H9 (cell line): ENCODE data around the gene ARHGAP40. TPM values are rescaled to one million over a fixed set of nuclear protein-coding genes. Genes with fewer than 3 reads are reported as not detected.

Experiments
- DNase-seq: peaks from one replicate; pipeline ENCODE4 v3.0.0-alpha.2; 2017
- H2AFZ ChIP-seq: one replicate; pipeline ENCODE4 v1.6.1; 2013; ENCODE audit warnings: mild to moderate bottlenecking, low read length, control low read depth, moderate library complexity
- H2AK5ac ChIP-seq: 2 replicates; pipeline ENCODE4 v1.6.1; 2013; ENCODE audit warnings: low read length, control low read depth, mixed read lengths; ENCODE audit not compliant: insufficient read length
- H2BK120ac ChIP-seq: one replicate; pipeline ENCODE4 v1.6.1; 2013; ENCODE audit warnings: low read depth, mild to moderate bottlenecking, low read length, control low read depth, inconsistent platforms; ENCODE audit not compliant: poor library complexity, severe bottlenecking
- H2BK12ac ChIP-seq: 2 replicates; pipeline ENCODE4 v1.6.1; 2013; ENCODE audit warnings: low read length, control low read depth, mixed read lengths, low read depth; ENCODE audit not compliant: insufficient read length
- H2BK15ac ChIP-seq: 2 replicates; pipeline ENCODE4 v1.6.1; 2013; ENCODE audit warnings: low read depth, low read length, control low read depth
- H2BK20ac ChIP-seq: one replicate; pipeline ENCODE4 v1.6.1; 2013; ENCODE audit warnings: low read depth, mild to moderate bottlenecking, low read length, control low read depth, inconsistent platforms; ENCODE audit not compliant: poor library complexity, severe bottlenecking
- H2BK5ac ChIP-seq: 2 replicates; pipeline ENCODE4 v1.6.1; 2013; ENCODE audit warnings: low read length, control low read depth, mixed read lengths; ENCODE audit not compliant: insufficient read length
- H3K14ac ChIP-seq: 2 replicates; pipeline ENCODE4 v1.6.1; 2013; ENCODE audit warnings: low read length, control low read depth; ENCODE audit not compliant: insufficient read depth
- H3K18ac ChIP-seq: 2 replicates; pipeline ENCODE4 v1.6.1; 2013; ENCODE audit warnings: low read depth, mild to moderate bottlenecking, mixed read lengths, low read length, control low read depth; ENCODE audit not compliant: insufficient read length
- H3K23ac ChIP-seq: 2 replicates; pipeline ENCODE4 v1.6.1; 2013; ENCODE audit warnings: low read length, control low read depth, mixed read lengths, low read depth; ENCODE audit not compliant: insufficient read length
- H3K23me2 ChIP-seq: 2 replicates; pipeline ENCODE4 v1.6.1; 2013; ENCODE audit warnings: low read depth, mild to moderate bottlenecking, mixed read lengths, low read length, control low read depth; ENCODE audit not compliant: insufficient read length, poor library complexity, severe bottlenecking
- H3K27ac ChIP-seq: 2 replicates; pipeline ENCODE4 v1.5.1; 2013; ENCODE audit warnings: low read length, control low read depth, mixed read lengths, low read depth; ENCODE audit not compliant: insufficient read length
- H3K27me3 ChIP-seq: 2 replicates; pipeline ENCODE4 v1.6.1; 2013; ENCODE audit warnings: low read length, control low read depth, inconsistent platforms; ENCODE audit not compliant: insufficient read depth
- H3K4ac ChIP-seq: 2 replicates; pipeline ENCODE4 v1.6.1; 2013; ENCODE audit warnings: low read depth, mild to moderate bottlenecking, control low read depth, inconsistent platforms, low read length, moderate library complexity
- H3K4me1 ChIP-seq: 2 replicates; pipeline ENCODE4 v1.6.1; 2013; ENCODE audit warnings: low read length, control low read depth, inconsistent platforms; ENCODE audit not compliant: insufficient read depth
- H3K4me2 ChIP-seq: 2 replicates; pipeline ENCODE4 v1.6.1; 2013; ENCODE audit warnings: low read length, control low read depth, mixed read lengths; ENCODE audit not compliant: insufficient read length, insufficient read depth
- H3K56ac ChIP-seq: 2 replicates; pipeline ENCODE4 v1.6.1; 2013; ENCODE audit warnings: low read depth, mild to moderate bottlenecking, mixed read lengths, low read length, control low read depth; ENCODE audit not compliant: insufficient read length
- H3K79me1 ChIP-seq: 2 replicates; pipeline ENCODE4 v1.6.1; 2013; ENCODE audit warnings: low read depth, mild to moderate bottlenecking, moderate library complexity, low read length, control low read depth, inconsistent platforms; ENCODE audit not compliant: insufficient read depth, poor library complexity, severe bottlenecking
- H3K79me2 ChIP-seq: 2 replicates; pipeline ENCODE4 v1.6.1; 2013; ENCODE audit warnings: low read length, control low read depth, inconsistent platforms; ENCODE audit not compliant: insufficient read depth
- H3K9ac ChIP-seq: 2 replicates; pipeline ENCODE4 v1.6.1; 2013; ENCODE audit warnings: low read length, control low read depth, mixed read lengths; ENCODE audit not compliant: insufficient read length; ENCODE audit errors: extremely low read depth
- H3K9me3 ChIP-seq: one replicate; pipeline ENCODE4 v1.6.1; 2013; ENCODE audit warnings: low read depth, low read length, inconsistent platforms; ENCODE audit not compliant: control insufficient read depth
- H3T11ph ChIP-seq: one replicate; pipeline ENCODE4 v1.6.1; 2013; ENCODE audit warnings: mild to moderate bottlenecking, low read length, control low read depth, inconsistent platforms
- H4K20me1 ChIP-seq: one replicate; pipeline ENCODE4 v1.6.1; 2013; ENCODE audit not compliant: control insufficient read depth, insufficient read length, insufficient read depth
- H4K5ac ChIP-seq: 2 replicates; pipeline ENCODE4 v1.6.1; 2013; ENCODE audit warnings: low read depth, mild to moderate bottlenecking, mixed read lengths, low read length, control low read depth; ENCODE audit not compliant: insufficient read length
- H4K8ac ChIP-seq: replicated peaks from 2 replicates; pipeline ENCODE4 v1.6.1; 2013; ENCODE audit warnings: low read length, control low read depth, mixed read lengths, low read depth; ENCODE audit not compliant: insufficient read length
- H4K91ac ChIP-seq: 2 replicates; pipeline ENCODE4 v1.6.1; 2013; ENCODE audit warnings: low read depth, mild to moderate bottlenecking, moderate library complexity, mixed read lengths, low read length, control low read depth; ENCODE audit not compliant: insufficient read length
- H3K27ac Mint-ChIP-seq, 3 experiments: 2 replicates in 2 of 3; 3 replicates in 1 of 3; pipeline ENCODE4 v1.8.0; 2020 to 2021; ENCODE audit warnings: mixed read lengths in 3 of 3, mild to moderate bottlenecking in 1 of 3, moderate library complexity in 1 of 3
- H3K27me3 Mint-ChIP-seq: 2 replicates; pipeline ENCODE4 v1.8.0; 2021; ENCODE audit warnings: low read depth, mild to moderate bottlenecking, moderate library complexity, mixed read lengths
- H3K36me3 Mint-ChIP-seq, 3 experiments: 2 replicates in 2 of 3; 3 replicates in 1 of 3; pipeline ENCODE4 v1.8.0; 2020 to 2021; ENCODE audit warnings: low read depth in 3 of 3, mixed read lengths in 3 of 3; ENCODE audit not compliant: insufficient read depth in 1 of 3
- H3K4me1 Mint-ChIP-seq, 2 experiments: 2 replicates each; pipeline ENCODE4 v1.8.0; 2020; ENCODE audit warnings: mixed read lengths in 2 of 2
- H3K4me3 Mint-ChIP-seq, 2 experiments: 2 replicates in 1 of 2; 3 replicates in 1 of 2; pipeline ENCODE4 v1.8.0; 2020 to 2021; ENCODE audit warnings: mild to moderate bottlenecking in 2 of 2, mixed read lengths in 2 of 2, moderate library complexity in 1 of 2
- H3K9me3 Mint-ChIP-seq, 2 experiments: 2 replicates in 1 of 2; 3 replicates in 1 of 2; pipeline ENCODE4 v1.8.0; 2020; ENCODE audit warnings: mild to moderate bottlenecking in 2 of 2, mixed read lengths in 2 of 2, moderate library complexity in 1 of 2
- WGBS: extraction: QIAGEN DNeasy Blood & Tissue Kit; methylation state at CpG from one replicate; pipeline ENCODE4 v1.1.7; 2013; ENCODE audit warnings: missing lambda C conversion rate, low lambda C conversion rate, mixed read lengths; ENCODE audit not compliant: insufficient read length; ENCODE audit errors: extremely low coverage; 5-methylcytosine and 5-hydroxymethylcytosine counted together
- total RNA-seq: library from RNA; stranded (reverse); gene quantifications from 2 replicates; pipeline ENCODE4 v1.2.1, GENCODE V29; 2021
- TF ChIP-seq, protein P1 (sequence below): fragments of 200-600 bp; sonication (generic); conservative IDR thresholded peaks from 3 replicates; pipeline ENCODE4 v1.8.0; 2021; ENCODE audit warnings: antibody characterized with exemption, mild to moderate bottlenecking

Gene ARHGAP40
- total RNA-seq, 1 experiment from 2014 or later: 0.17 TPM

GRCh38 chr20:38607351-38607750 is 5.7 kb downstream of the ARHGAP40 start:
- Mint-ChIP-seq H3K4me3 (no peak overlapping the region), H3K27me3 (peaks cover 6% of the 10 kb centered on the region), H3K27ac (no peak overlapping the region), H3K9me3 (no peaks in the 10 kb centered on the region), H3K4me1 (peaks cover 14 to 20% of the 10 kb centered on the region in 2 experiments), H3K36me3 (no peaks in the 10 kb centered on the region)
- Histone ChIP-seq H4K5ac (no peak overlapping the region), H3K23me2 (no peaks in the 10 kb centered on the region), H3K27me3 (no peaks in the 10 kb centered on the region), H3K79me2 (no peaks in the 10 kb centered on the region), H2BK12ac (no peak overlapping the region), H2AFZ (no peak overlapping the region), H3K4ac (no peak overlapping the region), H3K4me2 (no peak overlapping the region), H3K18ac (no peak overlapping the region), H2BK20ac (no peak overlapping the region), H3K23ac (no peak overlapping the region), H4K8ac (no peak overlapping the region), H4K20me1 (no peaks in the 10 kb centered on the region), H3K56ac (no peak overlapping the region), H3K9ac (no peak overlapping the region), H3K79me1 (no peaks in the 10 kb centered on the region), H3K4me1 (no peaks in the 10 kb centered on the region), H2BK120ac (no peak overlapping the region), H3T11ph (no peak overlapping the region), H2AK5ac (no peak overlapping the region), H3K27ac (no peak overlapping the region), H2BK15ac (no peak overlapping the region), H2BK5ac (no peak overlapping the region), H3K14ac (no peak overlapping the region), H3K9me3 (no peaks in the 10 kb centered on the region), H4K91ac (no peak overlapping the region)
- peak; percentile 52 for DNase-seq
- WGBS: no CpG with 5 or more reads among the region's 12 CpGs
- TF ChIP-seq, protein P1, sequence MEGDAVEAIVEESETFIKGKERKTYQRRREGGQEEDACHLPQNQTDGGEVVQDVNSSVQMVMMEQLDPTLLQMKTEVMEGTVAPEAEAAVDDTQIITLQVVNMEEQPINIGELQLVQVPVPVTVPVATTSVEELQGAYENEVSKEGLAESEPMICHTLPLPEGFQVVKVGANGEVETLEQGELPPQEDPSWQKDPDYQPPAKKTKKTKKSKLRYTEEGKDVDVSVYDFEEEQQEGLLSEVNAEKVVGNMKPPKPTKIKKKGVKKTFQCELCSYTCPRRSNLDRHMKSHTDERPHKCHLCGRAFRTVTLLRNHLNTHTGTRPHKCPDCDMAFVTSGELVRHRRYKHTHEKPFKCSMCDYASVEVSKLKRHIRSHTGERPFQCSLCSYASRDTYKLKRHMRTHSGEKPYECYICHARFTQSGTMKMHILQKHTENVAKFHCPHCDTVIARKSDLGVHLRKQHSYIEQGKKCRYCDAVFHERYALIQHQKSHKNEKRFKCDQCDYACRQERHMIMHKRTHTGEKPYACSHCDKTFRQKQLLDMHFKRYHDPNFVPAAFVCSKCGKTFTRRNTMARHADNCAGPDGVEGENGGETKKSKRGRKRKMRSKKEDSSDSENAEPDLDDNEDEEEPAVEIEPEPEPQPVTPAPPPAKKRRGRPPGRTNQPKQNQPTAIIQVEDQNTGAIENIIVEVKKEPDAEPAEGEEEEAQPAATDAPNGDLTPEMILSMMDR: no peak
